ENCODE measurements around the gene ABCC5.

GRCh38 chr3:184042617-184043016 lies 24.9 kb upstream of the ABCC5 start:
- no peak for TF ChIP-seq CTCF (IDR thresholded peaks at IDR 0.05; ENCODE audit: insufficient read depth, low read length, poor library complexity, severe bottlenecking)
- TF ChIP-seq EZH2phosphoT487 (conservative IDR thresholded peaks at IDR 0.05; ENCODE audit: low read length), result no peak
